Omental fat pad (tissue), 4 donors: Measurements from ENCODE around the gene COQ4. TPM values are rescaled to one million over a fixed set of nuclear protein-coding genes. Genes with fewer than 3 reads are reported as not detected.

Experiments used
- ATAC-seq: fragments of 150-250 bp; one replicate; pipeline ENCODE4 v1.9.1; 2016; ENCODE audit warnings: mild to moderate bottlenecking, moderate library complexity; ENCODE audit not compliant: low FRiP score
- DNase-seq: peaks from one replicate; pipeline ENCODE4 v3.0.0-alpha.2; 2019; ENCODE audit warnings: low spot score
- CTCF ChIP-seq, 3 donors: fragments of 450-650 bp; IDR thresholded peaks; one replicate each; pipeline ENCODE4 v1.5.1; 2016 to 2017; ENCODE audit warnings: antibody characterized with exemption in 3 of 3, mild to moderate bottlenecking in 3 of 3, moderate library complexity in 2 of 3
- total RNA-seq, 4 donors: library from RNA; depleted of rRNA; stranded (reverse); fragments of >200 nt; gene quantifications; one replicate each; pipeline ENCODE4 v1.1.0, GENCODE V29; 2016

COQ4 gene
- total RNA-seq, 4 donors from 2014 or later: 30.6 to 34.7 (median 32.8) TPM

GRCh38 chr9:128321879-128322403, 698 bp upstream of the COQ4 start:
- DNase-seq (no peak), ATAC-seq (no peak)
- no peak for TF ChIP-seq CTCF (IDR thresholded peaks at IDR 0.05)

GRCh38 chr9:128323212-128323730, 632 bp downstream of the COQ4 start:
- no peak for TF ChIP-seq CTCF (IDR thresholded peaks at IDR 0.05)
- ATAC-seq: no peak
- no peak for DNase-seq

GRCh38 chr9:128323791-128324190, 1.2 kb downstream of the COQ4 start:
- no peak for DNase-seq
- TF ChIP-seq CTCF (IDR thresholded peaks at IDR 0.05): no peak

GRCh38 chr9:128324401-128324800, 1.8 kb downstream of the COQ4 start:
- no peak for DNase-seq

More at GRCh38 chr9:128323791-128324190, 1.2 kb downstream of the COQ4 start:
- ATAC-seq: no peak

GRCh38 chr9:128325629-128326028, 3.0 kb downstream of the COQ4 start:
- ATAC-seq: no peak

More at GRCh38 chr9:128324401-128324800, 1.8 kb downstream of the COQ4 start:
- no peak for TF ChIP-seq CTCF (IDR thresholded peaks at IDR 0.05)
- ATAC-seq: no peak

GRCh38 chr9:128333451-128333869, 10.8 kb downstream of the COQ4 start:
- ATAC-seq: no peak
- TF ChIP-seq CTCF (IDR thresholded peaks at IDR 0.05): no peak
- DNase-seq: no peak

More at GRCh38 chr9:128325629-128326028, 3.0 kb downstream of the COQ4 start:
- no peak for DNase-seq
- no peak for TF ChIP-seq CTCF (IDR thresholded peaks at IDR 0.05)

GRCh38 chr9:128335161-128335560, 12.5 kb downstream of the COQ4 start:
- no peak for TF ChIP-seq CTCF (IDR thresholded peaks at IDR 0.05)
- ATAC-seq: no peak
- DNase-seq: no peak
